Measurements from ENCODE around the gene ECEL1.
A peak's percentile ranks its signal among the peaks of the same experiment; 100 is the strongest.
"Not testable (repeated sequence)": the region's sequence is repeated elsewhere in the genome, so short reads cannot be mapped to it uniquely, and the experiment has no call there.

Gene ECEL1

DNA sequence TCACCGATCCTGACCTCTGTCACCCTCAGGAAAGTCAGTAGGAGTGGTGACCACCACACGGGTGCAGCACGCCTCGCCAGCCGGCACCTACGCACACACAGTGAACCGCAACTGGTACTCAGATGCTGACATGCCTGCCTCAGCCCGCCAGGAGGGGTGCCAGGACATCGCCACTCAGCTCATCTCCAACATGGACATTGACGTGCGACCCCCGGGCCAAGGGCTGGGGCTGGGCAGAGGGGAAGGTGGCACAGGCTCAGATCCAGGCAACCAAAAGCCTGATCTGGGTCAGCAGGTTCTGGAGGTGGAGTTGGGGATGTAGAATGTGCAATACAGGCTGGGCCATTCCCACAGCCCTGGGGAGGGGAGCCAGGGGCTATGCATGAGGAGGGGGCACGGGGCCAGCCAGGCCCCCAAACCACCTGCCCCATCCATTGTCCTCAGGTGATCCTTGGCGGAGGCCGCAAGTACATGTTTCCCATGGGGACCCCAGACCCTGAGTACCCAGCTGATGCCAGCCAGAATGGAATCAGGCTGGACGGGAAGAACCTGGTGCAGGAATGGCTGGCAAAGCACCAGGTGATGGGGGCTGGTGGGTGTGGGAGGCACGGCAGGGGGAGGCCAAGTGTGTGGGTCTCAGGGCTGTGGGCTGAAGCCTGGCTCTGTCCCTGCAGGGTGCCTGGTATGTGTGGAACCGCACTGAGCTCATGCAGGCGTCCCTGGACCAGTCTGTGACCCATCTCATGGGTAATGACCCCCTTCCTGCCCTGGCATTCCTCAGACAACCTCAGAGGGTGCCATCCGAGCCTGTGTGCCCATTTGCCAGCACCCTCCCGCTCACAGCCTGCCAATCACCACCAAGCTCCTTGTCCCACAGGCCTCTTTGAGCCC, 30.3 kb downstream of the ECEL1 start:
- TF ChIP-seq Cebpa-rat (IDR thresholded peaks at IDR 0.05): no peak
- Histone ChIP-seq H3K9ac (no peak overlapping the region), H3K27me3 (no peaks in the 10 kb centered on the region), H3K27ac (no peak overlapping the region), H3K9me3 (replicated peaks in 1 of 11) (no peaks in the 10 kb centered on the region), H3K4me3 (no peak overlapping the region), H4K20me1 (no peaks in the 10 kb centered on the region; a peak in 2 of 22 replicates), H3K36me3 (no peaks in the 10 kb centered on the region), H3K4me2 (no peak overlapping the region), H3K4me1 (no peaks in the 10 kb centered on the region)

DNA sequence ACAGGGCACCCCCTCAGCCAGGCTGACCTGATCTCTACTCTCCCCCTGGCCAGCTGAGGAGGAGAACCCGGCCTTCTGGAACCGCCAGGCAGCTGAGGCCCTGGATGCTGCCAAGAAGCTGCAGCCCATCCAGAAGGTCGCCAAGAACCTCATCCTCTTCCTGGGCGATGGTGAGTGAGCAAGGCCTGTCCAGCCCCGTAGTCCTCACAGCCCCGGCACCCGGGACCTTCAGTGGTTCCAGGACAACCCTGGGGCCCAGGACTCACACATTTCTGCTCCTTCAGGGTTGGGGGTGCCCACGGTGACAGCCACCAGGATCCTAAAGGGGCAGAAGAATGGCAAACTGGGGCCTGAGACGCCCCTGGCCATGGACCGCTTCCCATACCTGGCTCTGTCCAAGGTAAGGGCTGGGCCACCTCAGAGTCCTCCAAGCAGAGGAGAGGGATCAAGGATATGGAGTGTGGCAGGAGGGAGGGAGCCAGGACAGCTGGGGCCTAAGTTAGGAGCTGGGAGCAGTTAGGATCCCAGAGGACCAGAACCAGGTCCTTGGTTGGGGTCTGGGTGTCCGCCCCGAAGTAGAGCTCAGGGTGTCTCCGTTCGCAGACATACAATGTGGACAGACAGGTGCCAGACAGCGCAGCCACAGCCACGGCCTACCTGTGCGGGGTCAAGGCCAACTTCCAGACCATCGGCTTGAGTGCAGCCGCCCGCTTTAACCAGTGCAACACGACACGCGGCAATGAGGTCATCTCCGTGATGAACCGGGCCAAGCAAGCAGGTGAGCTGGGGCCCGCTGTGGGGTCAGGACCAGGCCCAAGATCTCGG, 31.1 kb downstream of the ECEL1 start:
- no peak overlapping the region for H3K9ac ChIP-seq
- no peaks in the 10 kb centered on the region for H3K9me3 ChIP-seq (replicated peaks in 1 of 11)
- TF ChIP-seq Cebpa-rat (IDR thresholded peaks at IDR 0.05): no peak
- H3K27ac ChIP-seq: no peak overlapping the region
- H3K4me1 ChIP-seq: no peaks in the 10 kb centered on the region
- no peak overlapping the region for H3K4me3 ChIP-seq
- no peaks in the 10 kb centered on the region for H3K36me3 ChIP-seq
- H3K27me3 ChIP-seq: no peaks in the 10 kb centered on the region
- H4K20me1 ChIP-seq: no peaks in the 10 kb centered on the region; a peak in 2 of 22 replicates
- no peak overlapping the region for H3K4me2 ChIP-seq

DNA sequence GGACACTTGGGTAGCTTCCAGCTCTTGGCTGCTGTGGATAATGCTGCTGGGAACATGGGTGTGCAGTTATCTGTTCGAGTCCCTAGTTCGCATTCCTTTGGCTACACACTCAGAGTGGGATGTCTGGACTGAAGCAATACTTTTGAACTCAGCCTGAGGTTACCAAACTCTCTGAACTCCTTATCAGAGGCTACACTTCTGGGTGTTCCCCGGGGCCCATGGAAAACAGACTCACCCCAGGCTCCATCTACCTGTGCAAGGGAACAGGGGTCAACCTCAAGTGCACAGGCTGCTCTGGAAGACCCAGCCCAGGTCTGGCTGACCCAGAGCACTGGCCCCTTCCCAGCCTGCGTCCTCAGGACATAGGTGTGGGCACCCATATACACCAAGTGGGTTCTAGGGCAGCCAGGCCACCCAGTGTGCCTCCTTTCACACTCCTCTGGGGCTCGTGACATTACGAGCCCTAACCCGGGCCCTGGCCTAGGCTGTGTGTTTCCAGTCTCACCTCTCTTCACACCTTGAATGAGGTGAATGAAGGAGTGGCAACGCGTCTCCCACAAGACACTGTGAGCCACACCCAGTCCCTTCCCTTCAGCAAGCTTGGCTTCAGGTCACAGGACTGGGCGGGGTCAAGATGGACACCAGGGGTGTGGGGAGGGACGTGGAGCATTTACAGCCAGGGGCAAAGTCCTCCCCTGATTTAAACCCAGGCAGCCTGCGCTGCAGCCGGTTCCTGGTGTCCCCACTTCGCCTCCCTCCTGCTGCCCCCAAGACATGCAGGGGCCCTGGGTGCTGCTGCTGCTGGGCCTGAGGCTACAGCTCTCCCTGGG, 32.0 kb downstream of the ECEL1 start, which contains the start of gene ALPI:
ALPI (plus strand) TSS at position 728 of the 830 bp plus-strand sequence; CDS start at position 775, 47 bp downstream.
- no peak within 1 kb of the TSS for H3K4me2 ChIP-seq
- H3K36me3 ChIP-seq: no peaks in the 10 kb centered on the region
- H4K20me1 ChIP-seq: no peaks in the 10 kb centered on the region; a peak in 2 of 22 replicates
- no peak within 1 kb of the TSS for H3K9ac ChIP-seq
- no peak for TF ChIP-seq Cebpa-rat (IDR thresholded peaks at IDR 0.05)
- no peak within 1 kb of the TSS for H3K27ac ChIP-seq
- H3K27me3 ChIP-seq: no peaks in the 10 kb centered on the region
- no peaks in the 10 kb centered on the region for H3K9me3 ChIP-seq (replicated peaks in 1 of 11)
- no peak within 1 kb of the TSS for H3K4me3 ChIP-seq
- H3K4me1 ChIP-seq: no peaks in the 10 kb centered on the region

DNA sequence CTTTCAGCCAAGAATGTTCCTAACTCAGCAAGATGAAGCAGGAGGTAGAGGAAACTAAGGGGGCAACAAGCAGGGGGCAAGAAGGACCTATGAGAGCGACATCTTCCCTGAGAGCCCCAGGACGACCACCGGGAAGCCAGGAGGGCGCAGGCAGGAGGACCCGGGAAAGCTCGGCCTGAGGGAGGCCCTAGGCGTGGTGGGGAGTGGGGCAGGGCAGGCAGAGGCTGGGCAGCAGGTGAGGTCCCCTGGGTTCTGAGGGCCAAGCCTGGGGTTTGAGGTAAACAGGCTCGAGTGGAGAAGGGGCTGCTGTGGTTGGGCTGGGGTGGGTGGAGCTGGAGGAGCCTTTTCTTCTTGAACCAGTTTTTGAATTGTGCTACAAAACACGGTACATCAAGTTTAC, 33.0 kb downstream of the ECEL1 start:
- Histone ChIP-seq H3K4me3 (no peak overlapping the region), H3K4me2 (no peak overlapping the region), H3K9me3 (replicated peaks in 1 of 11) (no peaks in the 10 kb centered on the region), H3K9ac (no peak overlapping the region), H3K27me3 (no peaks in the 10 kb centered on the region), H3K36me3 (no peaks in the 10 kb centered on the region), H4K20me1 (no peaks in the 10 kb centered on the region; a peak in 2 of 22 replicates), H3K27ac (no peak overlapping the region), H3K4me1 (peaks cover 0 to 5% (median 2%) of the 10 kb centered on the region in 10 experiments; a peak in 3 of 20 replicates)
- TF ChIP-seq Cebpa-rat (IDR thresholded peaks at IDR 0.05): no peak

DNA sequence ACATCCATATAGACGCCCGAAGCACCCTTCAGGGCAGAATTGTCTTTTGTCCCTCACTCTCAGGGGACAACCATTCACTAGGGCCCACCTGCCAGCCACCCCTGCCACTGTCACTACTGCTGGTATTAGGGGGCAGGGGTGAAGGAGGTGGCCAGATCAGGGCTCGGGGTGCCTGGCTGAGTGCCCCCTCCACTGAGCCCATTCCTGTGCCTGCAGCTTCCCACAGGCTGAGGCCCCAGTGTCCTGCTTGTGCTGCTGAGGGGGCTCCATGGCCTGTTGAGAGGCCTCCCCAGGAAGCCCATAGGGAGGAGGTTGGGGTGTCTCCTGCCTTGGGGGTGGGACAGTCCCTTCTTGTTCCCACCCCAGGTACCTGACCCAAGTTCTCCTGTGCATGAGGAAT, 36.0 kb downstream of the ECEL1 start:
- H3K9ac ChIP-seq; H4K20me1 ChIP-seq; H3K27me3 ChIP-seq; H3K36me3 ChIP-seq; H3K9me3 ChIP-seq (replicated peaks in 1 of 11); H3K27ac ChIP-seq; H3K4me3 ChIP-seq; H3K4me2 ChIP-seq: not testable (repeated sequence)
- peaks cover 0 to 12% (median 2%) of the 10 kb centered on the region in 10 experiments; a peak in 4 of 20 replicates for H3K4me1 ChIP-seq

DNA sequence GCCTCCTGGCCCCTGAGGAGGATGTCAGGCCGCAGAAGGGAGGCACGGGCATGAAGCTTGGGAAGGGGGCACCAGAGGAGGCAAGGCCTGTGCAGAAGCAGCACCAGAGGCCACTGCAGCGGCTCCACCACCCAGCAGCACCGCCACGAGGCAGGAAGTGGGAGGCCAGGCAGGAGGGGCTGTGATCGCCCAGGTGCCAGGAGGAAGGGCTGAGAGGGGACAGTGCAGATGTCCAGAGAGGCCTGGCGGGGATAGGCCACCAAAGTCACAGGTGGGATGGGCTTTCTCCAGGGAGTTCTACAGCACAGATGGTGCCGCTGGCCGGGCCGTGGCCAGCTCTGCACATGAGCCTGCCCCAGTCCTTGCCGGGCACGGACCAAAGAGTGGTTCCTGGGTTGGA, 37.7 kb downstream of the ECEL1 start:
- no peak overlapping the region for H3K9ac ChIP-seq
- no peaks in the 10 kb centered on the region; a peak in 1 of 22 replicates for H4K20me1 ChIP-seq
- H3K4me1 ChIP-seq: peaks cover 0 to 12% (median 2%) of the 10 kb centered on the region in 10 experiments; a peak in 4 of 20 replicates
- no peaks in the 10 kb centered on the region for H3K27me3 ChIP-seq
- H3K9me3 ChIP-seq (replicated peaks in 1 of 11): no peaks in the 10 kb centered on the region
- no peak overlapping the region for H3K4me3 ChIP-seq
- no peak for TF ChIP-seq Cebpa-rat (IDR thresholded peaks at IDR 0.05)
- no peaks in the 10 kb centered on the region for H3K36me3 ChIP-seq
- no peak overlapping the region for H3K27ac ChIP-seq
- peak overlapping the region in 5 of 11 experiments; percentile 8 to 18 (median 11); a peak in 5 of 22 replicates for H3K4me2 ChIP-seq

DNA sequence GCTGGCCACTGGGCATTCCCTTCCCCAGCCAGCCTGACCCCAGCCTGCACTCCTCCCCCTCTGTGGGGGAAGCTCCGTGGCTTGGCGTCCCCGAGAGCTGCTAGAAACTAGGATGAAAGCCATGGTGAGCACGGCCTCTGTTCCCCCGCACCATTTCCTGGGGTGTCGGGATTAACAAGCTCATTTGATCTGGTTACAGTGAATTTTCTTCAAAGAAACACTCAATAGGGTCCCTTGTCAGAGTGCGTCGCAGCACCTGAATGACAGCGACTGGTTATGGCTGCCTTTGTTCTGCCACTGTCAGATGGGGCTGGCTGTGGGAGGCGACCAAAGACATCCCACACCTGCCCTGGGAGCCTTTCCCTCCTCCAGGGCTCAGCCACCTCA, 39.3 kb downstream of the ECEL1 start:
- Histone ChIP-seq H3K9ac (0 out of 22 replicates have a peak overlapping the region, but pooled peaks of 1 of the 11 experiments have one; percentile 9), H3K4me3 (no peak overlapping the region)

DNA sequence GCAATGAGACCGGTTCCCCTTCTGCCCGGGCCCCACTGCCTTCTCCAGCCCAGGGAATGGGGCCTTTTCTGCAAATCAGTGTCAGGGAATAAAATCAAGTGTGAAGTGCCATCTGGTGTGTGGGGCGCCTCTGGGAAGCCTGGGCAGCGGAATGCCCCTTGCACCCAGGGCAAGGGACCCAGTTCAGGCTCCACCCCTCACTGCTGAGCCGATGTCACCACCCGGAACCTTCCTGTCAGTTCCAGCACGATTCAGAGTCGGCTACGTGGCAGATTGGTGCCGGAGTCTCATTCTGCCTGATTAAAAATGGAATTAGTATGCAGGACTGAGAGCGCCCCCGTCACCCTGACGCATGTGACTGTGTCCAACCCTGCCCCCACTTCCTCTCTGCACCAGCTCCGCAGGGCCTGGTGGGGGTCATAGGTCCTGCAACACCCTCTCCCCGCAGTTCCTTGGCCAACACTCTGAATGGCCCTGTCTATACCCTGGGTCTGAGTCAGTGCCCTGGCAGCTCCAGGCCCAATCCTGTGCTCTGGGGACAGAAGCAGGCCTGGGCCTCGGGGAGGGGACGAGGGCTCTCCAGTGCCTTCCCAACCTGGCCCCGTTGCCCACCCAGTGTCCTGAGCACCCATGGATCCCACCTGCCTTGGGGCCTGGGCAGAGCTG, 39.9 kb downstream of the ECEL1 start:
- no peaks in the 10 kb centered on the region for H3K27me3 ChIP-seq
- H3K4me3 ChIP-seq: no peak overlapping the region
- H3K36me3 ChIP-seq: no peaks in the 10 kb centered on the region
- no peak overlapping the region for H3K27ac ChIP-seq
- TF ChIP-seq Cebpa-rat (IDR thresholded peaks at IDR 0.05): no peak
- H3K9ac ChIP-seq: 0 out of 22 replicates have a peak overlapping the region, but pooled peaks of 1 of the 11 experiments have one; percentile 9
- H3K4me2 ChIP-seq: no peak overlapping the region
- no peaks in the 10 kb centered on the region; a peak in 1 of 22 replicates for H4K20me1 ChIP-seq
- H3K4me1 ChIP-seq: peaks cover 4 to 22% (median 10%) of the 10 kb centered on the region in 10 experiments; a peak in 14 of 20 replicates
- no peaks in the 10 kb centered on the region for H3K9me3 ChIP-seq (replicated peaks in 1 of 11)

More for the DNA sequence above, 39.3 kb downstream of the ECEL1 start:
- no peak for TF ChIP-seq Cebpa-rat (IDR thresholded peaks at IDR 0.05)
- no peaks in the 10 kb centered on the region; a peak in 1 of 22 replicates for H4K20me1 ChIP-seq
- no peaks in the 10 kb centered on the region for H3K27me3 ChIP-seq
- H3K4me1 ChIP-seq: peaks cover 4 to 22% (median 10%) of the 10 kb centered on the region in 10 experiments; a peak in 14 of 20 replicates
- no peaks in the 10 kb centered on the region for H3K9me3 ChIP-seq (replicated peaks in 1 of 11)
- no peak overlapping the region for H3K27ac ChIP-seq
- no peaks in the 10 kb centered on the region for H3K36me3 ChIP-seq
- H3K4me2 ChIP-seq: no peak overlapping the region

Measured in BLaER1 treated with 17β-estradiol and CSF1 and Interleukin-3, amounts not matched to agents 10 nM and 100 nM (cell line).